GM12878 (cell line): ENCODE results near the gene TMEM132C.

ENCODE experiments used
- ATF3 ChIP-seq: IDR thresholded peaks from 2 replicates; pipeline ENCODE4 v1.6.1; 2011; ENCODE audit warnings: low read depth, mild to moderate bottlenecking, low read length, moderate library complexity, borderline replicate concordance; ENCODE audit errors: extremely low read depth
- BCL3 ChIP-seq: IDR thresholded peaks from 2 replicates; pipeline ENCODE4 v1.6.1; 2011; ENCODE audit warnings: borderline replicate concordance, low read depth, mild to moderate bottlenecking, moderate library complexity, low read length; ENCODE audit not compliant: insufficient read depth, poor library complexity, severe bottlenecking
- CTCF ChIP-seq, 3 experiments: IDR thresholded peaks in 2 of 3; conservative IDR thresholded peaks in 1 of 3; 2 replicates each; pipeline ENCODE4 v1.5.1; 2011; ENCODE audit warnings: low read depth in 3 of 3, low read length in 3 of 3, mild to moderate bottlenecking in 3 of 3, control low read depth in 2 of 3, moderate library complexity in 2 of 3, inconsistent platforms in 1 of 3, mixed read lengths in 1 of 3; ENCODE audit not compliant: control insufficient read depth in 2 of 3, insufficient read depth in 1 of 3; ENCODE audit errors: extremely low read depth in 1 of 3
- KAT2A ChIP-seq: conservative IDR thresholded peaks from 2 replicates; pipeline ENCODE4 v1.6.1; 2011; ENCODE audit warnings: low read depth, low read length; ENCODE audit not compliant: control insufficient read depth
- MAX ChIP-seq: IDR thresholded peaks from 2 replicates; pipeline ENCODE4 v1.6.1; 2012; ENCODE audit warnings: low read depth, low read length, improper control_type of control experiment
- NFXL1 ChIP-seq: fragments of 450-650 bp; IDR thresholded peaks from 2 replicates; pipeline ENCODE4 v1.6.1; 2017; ENCODE audit warnings: antibody characterized with exemption, mild to moderate bottlenecking, borderline replicate concordance
- NR2F1 ChIP-seq: fragments of 450-650 bp; conservative IDR thresholded peaks from 2 replicates; pipeline ENCODE4 v1.6.1; 2017; ENCODE audit warnings: mild to moderate bottlenecking
- SIN3A ChIP-seq: IDR thresholded peaks from 2 replicates; pipeline ENCODE4 v1.6.1; 2012; ENCODE audit warnings: low read depth, low read length, improper control_type of control experiment
- SUZ12 ChIP-seq: fragments of 200-600 bp; sonication (generic); IDR thresholded peaks from one replicate; pipeline ENCODE4 v1.6.1; 2018; ENCODE audit warnings: antibody characterized with exemption, mild to moderate bottlenecking; ENCODE audit not compliant: unreplicated experiment
- TCF7 ChIP-seq: IDR thresholded peaks from 2 replicates; pipeline ENCODE4 v1.6.1; 2014; ENCODE audit warnings: antibody characterized with exemption, borderline replicate concordance
- ZNF274 ChIP-seq: IDR thresholded peaks from one replicate; pipeline ENCODE4 v1.8.0; 2011; ENCODE audit not compliant: insufficient read length, insufficient read depth

GRCh38 chr12:128629979-128630378 is 363.0 kb downstream of the TMEM132C start:
- TF ChIP-seq NFXL1 (no peak), MAX (no peak), ZNF274 (no peak), SUZ12 (no peak), TCF7 (no peak), KAT2A (no peak), SIN3A (no peak), CTCF (IDR thresholded peaks at IDR 0.05 in 2 of 3, conservative IDR thresholded peaks at IDR 0.05 in 1 of 3; ENCODE audit: control insufficient read depth in 2 of 3, extremely low read depth in 1 of 3, insufficient read depth in 1 of 3, low read depth in 3 of 3, low read length in 3 of 3) (no peak), NR2F1 (no peak), ATF3 (no peak), BCL3 (no peak)
